Inferior parietal cortex (tissue), 1 donor: ENCODE measurements around the gene LHFPL3.

Experiments
- DNase-seq: peaks from one replicate; pipeline ENCODE4 v3.0.0-alpha.2; 2016; ENCODE audit errors: extremely low spot score

LHFPL3 gene

GRCh38 chr7:104845557-104845956 lies 517.2 kb downstream of the LHFPL3 start:
- DNase-seq = peak; percentile 68

DNA sequence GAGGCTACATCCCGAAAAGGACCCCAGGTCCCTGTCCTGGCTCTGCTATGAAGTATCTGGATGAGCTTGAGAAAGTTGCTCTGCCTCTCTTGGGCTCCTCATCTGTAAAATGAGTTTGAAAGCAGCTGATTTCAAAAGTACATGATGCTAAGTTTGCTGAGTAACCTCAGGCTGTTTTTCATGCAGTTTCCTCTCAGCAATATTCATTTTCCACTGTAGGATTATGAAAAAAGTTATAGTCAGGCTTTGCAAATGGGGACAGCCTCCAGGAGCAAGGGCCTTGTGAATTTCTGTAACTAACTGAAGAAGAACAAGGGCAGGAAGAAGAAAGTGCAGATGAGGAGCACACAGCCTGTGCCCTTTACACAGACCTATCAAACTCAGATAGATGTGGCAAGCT lies 518.3 kb downstream of the LHFPL3 start:
- DNase-seq = no peak

DNA sequence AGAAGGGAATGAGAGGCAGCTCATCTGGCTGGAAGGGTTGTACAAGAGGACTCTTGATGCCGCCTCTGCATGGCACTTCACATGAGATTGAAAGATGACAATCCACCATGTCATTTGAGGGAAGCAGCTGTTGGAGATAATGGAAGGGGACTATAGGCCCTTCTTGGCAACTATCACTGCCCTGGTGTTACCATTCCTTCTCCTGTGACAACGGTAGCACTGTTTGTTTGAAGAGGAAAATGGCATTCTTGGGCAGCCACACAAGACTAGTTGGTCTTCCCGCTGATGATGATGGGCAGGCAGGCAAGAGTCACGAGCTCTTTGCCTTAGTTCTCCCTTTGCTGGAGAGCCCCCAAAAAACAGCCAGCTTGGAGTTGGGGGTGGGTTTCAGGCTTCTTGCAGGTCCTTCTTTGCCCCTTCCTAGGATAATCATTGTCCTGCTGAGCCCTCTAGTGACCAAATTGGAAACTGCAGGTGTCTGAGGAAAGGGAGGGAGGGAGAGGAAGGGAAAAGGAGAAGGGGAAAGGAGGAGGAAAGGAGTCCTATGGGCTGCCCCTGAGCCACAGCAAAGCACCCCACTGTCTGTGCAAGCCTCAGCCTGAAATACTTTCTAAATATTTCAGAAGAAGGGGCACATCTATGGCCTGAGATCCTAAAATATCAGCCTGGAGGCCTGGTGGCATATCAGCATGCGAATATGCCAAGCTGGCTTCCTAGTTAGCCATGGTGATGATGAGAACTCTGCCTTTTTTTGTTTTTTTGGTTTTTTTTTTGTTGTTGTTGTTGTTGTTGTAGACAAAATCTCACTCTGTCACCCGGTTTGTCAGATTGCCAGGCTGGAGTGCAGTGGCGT lies 520.0 kb downstream of the LHFPL3 start:
- DNase-seq = peak; percentile 92

GRCh38 chr7:104850374-104850773 lies 522.0 kb downstream of the LHFPL3 start:
- no peak for DNase-seq

DNA sequence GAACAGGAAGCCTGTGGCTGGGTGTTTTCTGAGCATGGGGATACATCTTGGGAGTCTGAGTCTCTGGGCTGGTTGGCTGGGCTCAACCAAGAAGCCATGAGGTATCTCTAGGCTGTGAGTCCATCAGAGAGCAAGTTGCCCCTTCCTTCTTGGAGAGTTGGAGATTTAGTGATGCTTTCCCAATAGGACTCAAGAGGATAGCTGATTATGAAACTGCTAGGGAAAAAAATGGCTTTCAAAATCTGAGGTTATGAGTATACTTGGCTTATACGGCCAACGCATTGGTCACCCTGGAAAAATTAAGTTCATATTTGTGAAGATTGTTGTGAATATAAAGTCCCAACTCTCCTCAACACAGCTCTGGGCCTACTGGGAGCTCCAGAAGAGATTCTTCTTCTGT lies 522.9 kb downstream of the LHFPL3 start:
- DNase-seq = no peak

DNA sequence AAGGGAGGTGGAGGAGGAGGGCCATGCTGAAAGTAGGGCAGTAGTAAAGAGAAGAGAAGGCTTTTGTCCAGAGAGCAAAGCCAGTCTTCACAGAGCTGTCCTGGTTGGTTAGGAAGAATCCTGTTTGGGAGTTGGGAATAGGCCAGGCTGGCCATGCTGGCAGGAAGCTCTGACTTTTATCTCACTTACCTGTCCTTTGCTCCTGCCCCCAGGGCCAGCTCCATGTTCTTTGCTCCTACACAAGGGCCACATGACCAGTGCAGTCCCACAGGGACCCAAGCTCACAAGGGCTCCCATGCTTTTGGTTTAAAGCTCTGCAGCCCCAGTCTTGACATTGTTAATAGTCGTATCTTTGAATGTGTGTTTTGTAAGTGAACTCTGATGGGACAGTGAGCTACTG lies 524.0 kb downstream of the LHFPL3 start:
- DNase-seq = no peak

- DNase-seq = no peak
Measured at GRCh38 chr7:104855861-104856260, 527.5 kb downstream of the LHFPL3 start.

GRCh38 chr7:104857458-104858425 lies 529.3 kb downstream of the LHFPL3 start:
- DNase-seq = no peak

- no peak for DNase-seq
Measured at GRCh38 chr7:104859754-104860426, 531.5 kb downstream of the LHFPL3 start.

- DNase-seq = no peak
Measured at GRCh38 chr7:104861729-104862390, 533.5 kb downstream of the LHFPL3 start.

DNA sequence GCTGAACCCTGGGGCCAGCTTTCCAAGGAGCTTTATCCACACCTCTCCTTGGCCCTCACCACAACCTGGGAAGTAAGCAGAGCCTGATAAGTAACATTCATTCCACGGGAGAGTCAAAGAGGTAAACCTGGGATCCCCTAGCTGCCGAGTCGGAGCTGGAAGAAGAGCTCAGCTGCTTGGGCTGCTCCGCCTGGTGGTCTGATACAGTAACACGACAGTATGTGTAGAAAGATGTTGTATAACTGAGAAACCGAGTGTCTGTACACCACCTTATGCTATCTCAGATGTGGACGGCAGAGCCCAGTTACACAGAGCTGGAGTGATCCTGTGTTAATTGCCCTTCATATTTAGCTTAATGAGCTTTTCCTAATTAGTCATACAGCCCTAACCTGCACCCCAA lies 534.3 kb downstream of the LHFPL3 start:
- no peak for DNase-seq

DNA sequence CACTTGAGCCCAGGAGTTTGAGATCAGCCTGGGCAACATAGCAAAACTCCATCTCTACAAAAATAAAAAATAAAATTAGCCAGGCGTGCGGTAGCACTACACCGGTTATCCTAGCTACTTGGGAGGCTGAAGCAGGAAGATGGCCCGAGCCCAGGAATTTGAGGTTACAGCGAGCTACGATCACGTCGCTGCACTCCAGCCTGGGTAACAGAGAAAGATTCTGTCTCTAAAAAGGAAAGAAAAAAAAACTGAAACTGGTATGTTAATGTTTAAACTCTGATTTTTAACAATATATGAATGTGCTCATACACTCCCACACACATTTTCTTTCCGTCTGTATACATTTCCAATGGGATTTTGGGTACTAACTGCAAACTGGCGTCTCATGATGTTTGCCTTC lies 545.0 kb downstream of the LHFPL3 start:
- DNase-seq = no peak

DNA sequence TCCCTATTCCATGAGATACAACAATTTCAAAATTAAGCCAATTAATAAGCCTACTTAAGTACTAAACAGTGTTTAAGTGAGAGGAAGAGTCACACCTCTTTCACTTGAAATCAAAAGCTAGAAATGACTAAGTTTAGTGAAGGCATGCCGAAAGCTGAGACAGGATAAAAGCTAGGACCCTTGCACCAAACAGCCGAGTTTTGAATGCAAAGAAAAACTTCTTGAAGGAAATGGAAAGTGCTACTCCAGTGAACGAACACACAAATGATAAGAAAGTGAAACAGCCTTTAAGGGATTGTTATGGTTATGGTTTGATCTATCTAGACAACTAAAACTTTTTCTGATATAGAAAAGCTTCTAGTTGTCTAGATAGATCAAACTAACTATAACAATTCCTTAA lies 550.2 kb downstream of the LHFPL3 start:
- DNase-seq = no peak

- DNase-seq = no peak
Measured at GRCh38 chr7:104883248-104883717, 554.9 kb downstream of the LHFPL3 start.

DNA sequence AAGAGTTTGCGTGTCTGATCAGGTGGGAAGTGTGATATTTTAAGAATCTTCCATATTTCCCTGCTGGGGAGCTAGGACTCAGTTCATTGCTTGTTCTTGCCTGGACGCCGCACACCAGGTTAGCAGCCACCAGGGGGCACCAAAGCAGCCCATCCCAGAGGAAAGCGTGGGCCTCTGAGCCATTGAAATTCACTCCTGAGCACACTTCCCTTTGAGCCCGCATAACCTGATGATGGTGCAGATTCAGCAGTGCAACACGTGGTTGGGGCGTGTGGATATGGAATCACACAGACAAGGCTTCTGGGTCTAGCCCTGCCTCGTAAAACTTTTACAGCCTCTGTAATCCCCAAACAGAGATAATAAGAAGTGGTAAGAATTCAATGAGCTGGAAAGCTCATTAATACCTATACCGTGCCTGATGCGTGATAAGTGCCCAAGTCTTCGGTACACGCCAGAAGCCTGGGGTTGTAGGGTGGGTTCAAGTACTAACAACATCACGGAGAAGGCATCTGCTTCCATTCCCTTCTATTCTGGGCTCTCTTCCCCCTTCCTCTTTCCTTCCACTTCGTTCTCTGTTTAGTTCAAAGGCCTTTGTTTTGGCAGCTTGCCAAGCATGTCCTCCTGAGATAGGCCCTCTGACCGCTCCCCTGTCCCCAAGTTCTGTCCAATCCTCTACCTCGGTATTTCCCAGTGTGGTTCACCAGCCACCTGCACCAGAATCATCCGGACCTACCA lies 555.5 kb downstream of the LHFPL3 start:
- peak; percentile 85 for DNase-seq

- DNase-seq = no peak
Measured at GRCh38 chr7:104886651-104887050, 558.2 kb downstream of the LHFPL3 start.

DNA sequence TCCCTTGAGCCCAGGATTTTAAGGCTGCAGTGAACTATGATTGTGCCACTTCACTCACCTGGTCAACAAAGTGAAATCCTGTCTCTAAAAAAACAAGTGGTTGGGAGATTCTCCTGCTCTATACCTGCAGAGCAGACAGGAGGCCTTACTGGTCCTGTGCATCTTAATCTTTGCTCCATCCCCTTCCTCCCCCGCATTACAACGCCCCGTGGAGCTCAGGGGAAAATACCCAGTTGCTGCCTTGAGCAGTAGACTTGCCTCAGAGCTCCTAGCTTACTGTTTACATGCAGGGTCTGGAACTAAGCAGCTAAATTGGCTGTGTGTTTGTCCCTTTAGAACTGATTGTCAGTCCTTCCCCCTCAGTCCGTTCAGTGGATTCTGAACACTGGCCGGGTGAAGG lies 561.8 kb downstream of the LHFPL3 start:
- DNase-seq = no peak

- DNase-seq = no peak
Measured at GRCh38 chr7:104891949-104892348, 563.5 kb downstream of the LHFPL3 start.

DNA sequence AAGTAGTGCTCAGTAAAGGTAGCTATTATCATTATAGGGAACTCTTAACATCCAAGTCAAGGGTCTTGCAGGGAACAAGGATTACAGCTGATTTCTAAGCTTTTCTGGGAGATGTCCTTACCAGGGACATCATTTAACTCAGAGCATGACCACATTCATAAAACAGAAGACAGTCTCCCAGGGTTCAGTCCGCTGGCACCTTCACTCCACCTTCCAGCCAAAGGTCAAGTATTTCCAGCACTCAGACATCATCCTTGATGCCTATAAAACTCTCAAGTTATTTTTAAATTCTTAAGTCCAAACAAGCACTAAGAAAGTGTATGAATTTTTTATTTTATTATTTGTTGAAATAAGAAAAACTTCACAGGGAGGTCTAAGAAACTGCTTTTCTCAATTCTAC lies 565.9 kb downstream of the LHFPL3 start:
- DNase-seq = no peak

- DNase-seq = no peak
Measured at GRCh38 chr7:104894726-104895521, 566.5 kb downstream of the LHFPL3 start.
